GM12872 (cell line): ENCODE results near the gene MBD4.
A peak's percentile ranks its signal among the peaks of the same experiment; 100 is the strongest.

Experiments used
- CTCF ChIP-seq: IDR thresholded peaks from 3 replicates; pipeline ENCODE4 v1.5.1; 2011; ENCODE audit warnings: low read depth, mild to moderate bottlenecking, low read length, moderate library complexity; ENCODE audit not compliant: insufficient read depth

Gene MBD4

GRCh38 chr3:129383292-129383860 is 56.4 kb downstream of the MBD4 start:
- TF ChIP-seq CTCF, result peak; percentile 92

DNA sequence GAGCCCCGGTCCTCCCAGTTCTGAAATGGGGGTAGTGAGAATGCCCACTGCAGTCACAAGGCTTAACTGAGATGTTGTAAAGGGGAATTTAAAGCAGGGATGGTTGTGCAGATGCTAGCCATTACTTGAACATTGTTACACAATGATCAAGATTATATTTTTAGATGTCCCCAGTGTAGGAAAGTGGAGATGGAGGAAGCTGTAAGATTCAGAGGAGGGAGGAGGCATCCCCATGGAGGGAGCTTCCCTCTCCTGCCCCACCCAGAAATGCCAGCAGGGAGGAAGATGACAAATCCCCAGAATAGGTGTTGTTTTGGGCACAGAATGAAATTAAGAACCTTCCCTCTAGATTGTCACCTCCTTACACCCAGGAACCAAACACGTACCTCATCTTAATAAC is 57.4 kb downstream of the MBD4 start:
- no peak for TF ChIP-seq CTCF
